DMS153 (cell line): ENCODE data around the gene ADAMTSL1.

Experiments
- DNase-seq: peaks from one replicate; lab custom pipeline; 2025; lab: John Stamatoyannopoulos, UW

Gene ADAMTSL1

GRCh38 chr9:18606281-18606680, 132.3 kb downstream of the ADAMTSL1 start:
- DNase-seq = no peak

DNA sequence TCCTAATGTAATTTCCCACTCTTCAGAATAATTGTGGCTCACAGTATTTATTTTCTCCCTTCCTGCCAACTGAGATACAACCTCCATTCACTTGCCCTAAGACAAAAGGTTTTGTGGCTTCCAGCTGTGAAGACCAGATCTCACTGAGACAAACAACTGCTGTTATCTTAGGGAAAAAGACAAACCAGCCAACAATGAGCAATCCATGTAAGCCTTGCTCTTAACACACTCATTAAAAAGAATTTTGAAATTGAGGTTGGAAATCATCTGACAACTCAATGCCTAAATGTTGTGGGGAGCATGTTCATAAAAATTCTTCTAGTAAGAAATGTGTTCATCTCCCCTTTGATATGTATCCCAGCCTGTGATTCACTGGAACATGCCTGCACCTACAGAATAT, 132.9 kb downstream of the ADAMTSL1 start:
- DNase-seq = peak; percentile 53

DNA sequence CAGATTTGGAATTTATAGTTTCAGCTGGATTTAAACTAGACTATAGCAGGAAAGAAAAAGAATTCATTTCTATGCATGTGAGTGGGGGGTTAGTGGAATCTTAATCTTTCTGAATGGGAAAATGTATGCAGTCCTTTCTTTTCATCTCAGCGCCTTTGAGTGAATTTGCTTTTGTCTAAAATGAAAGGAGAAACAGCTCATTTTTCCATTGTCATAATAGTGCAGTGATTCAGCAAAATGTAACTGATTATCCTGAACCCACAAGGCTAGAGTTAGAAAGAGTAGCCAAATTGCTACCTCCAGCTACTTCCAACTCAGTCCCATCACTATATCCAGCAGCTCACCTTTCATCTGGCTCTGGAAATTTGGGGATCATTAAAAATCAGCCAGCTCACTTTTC, 134.4 kb downstream of the ADAMTSL1 start:
- DNase-seq = no peak

GRCh38 chr9:18610956-18611355, 137.0 kb downstream of the ADAMTSL1 start:
- peak; percentile 88 for DNase-seq

GRCh38 chr9:18611971-18612370, 138.0 kb downstream of the ADAMTSL1 start:
- no peak for DNase-seq

- no peak for DNase-seq
These were observed 140.2 kb downstream of the ADAMTSL1 start for GRCh38 chr9:18614116-18614515.

- DNase-seq = no peak
These were observed 140.7 kb downstream of the ADAMTSL1 start for GRCh38 chr9:18614651-18615050.

DNA sequence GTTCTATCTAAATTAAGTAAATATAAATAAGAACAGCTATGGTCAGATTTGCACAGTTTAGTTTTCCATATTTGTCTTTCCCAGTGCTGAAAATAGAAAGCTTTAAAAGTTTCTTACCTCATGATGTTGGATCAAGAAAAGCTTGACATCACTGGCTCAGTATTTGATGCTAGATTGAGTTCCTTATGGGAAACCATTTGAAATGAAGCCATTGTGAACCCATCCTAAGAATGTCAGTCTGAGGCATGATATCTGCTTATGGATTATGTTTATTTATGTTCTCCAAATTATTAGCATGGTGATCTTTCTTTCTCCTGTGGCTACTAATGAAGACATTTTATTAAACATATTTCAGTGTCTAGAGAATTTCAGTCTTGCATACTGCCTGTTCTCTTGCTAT, 143.0 kb downstream of the ADAMTSL1 start:
- DNase-seq = no peak

GRCh38 chr9:18617759-18618158, 143.8 kb downstream of the ADAMTSL1 start:
- no peak for DNase-seq

- no peak for DNase-seq
These were observed 144.9 kb downstream of the ADAMTSL1 start for GRCh38 chr9:18618862-18619261.

GRCh38 chr9:18622186-18622836, 148.4 kb downstream of the ADAMTSL1 start:
- no peak for DNase-seq

- no peak for DNase-seq
These were observed 149.5 kb downstream of the ADAMTSL1 start for GRCh38 chr9:18623221-18624079.

DNA sequence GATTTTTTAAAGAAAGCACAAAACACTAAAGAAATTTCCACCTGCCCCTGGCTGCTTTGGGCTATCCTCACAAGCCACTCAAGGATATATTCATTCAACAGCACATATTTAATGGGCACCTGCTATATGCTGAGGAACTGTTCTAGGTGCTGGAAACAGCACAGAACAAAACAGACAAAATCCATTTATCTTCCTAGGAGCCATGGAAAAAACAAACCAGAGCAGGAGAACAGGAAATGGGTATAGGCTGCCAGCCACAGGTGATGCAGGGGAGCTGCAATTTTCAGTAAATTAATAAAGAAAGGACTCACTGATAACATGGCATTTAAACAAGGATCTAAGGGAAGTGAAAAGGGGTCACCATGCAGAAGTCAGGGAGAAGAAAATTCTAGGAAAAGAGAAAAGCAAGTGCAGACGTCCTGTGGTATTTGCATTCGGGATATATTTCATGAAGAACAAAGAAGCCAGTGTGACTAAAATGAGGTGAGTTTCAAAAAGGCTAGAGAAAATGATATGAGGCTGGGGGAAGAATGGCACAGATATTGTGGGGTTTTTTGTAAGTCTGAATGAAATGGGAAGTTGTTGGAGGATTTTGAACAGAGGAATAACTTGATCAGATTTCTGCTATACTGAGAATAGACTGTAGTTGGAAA, 152.2 kb downstream of the ADAMTSL1 start:
- DNase-seq = peak; percentile 6

DNA sequence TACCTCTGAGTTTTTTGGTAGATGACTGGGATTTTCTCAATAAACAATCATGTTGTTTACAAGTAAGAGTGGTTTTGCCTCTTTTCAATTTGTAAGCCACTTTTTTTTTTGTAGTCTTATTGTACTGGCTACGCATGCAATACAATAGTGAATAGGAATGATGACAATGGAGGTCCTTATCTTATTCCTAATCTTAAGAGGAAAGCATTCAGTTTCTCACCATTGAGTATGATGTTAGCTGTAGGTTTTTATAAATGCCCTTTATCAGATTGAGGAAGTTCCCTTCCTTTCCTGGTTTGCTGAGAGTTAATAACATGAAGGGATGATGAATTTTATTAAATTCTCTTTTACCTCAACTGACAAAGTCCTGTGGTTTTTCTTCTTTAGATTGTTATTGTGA, 155.2 kb downstream of the ADAMTSL1 start:
- no peak for DNase-seq

DNA sequence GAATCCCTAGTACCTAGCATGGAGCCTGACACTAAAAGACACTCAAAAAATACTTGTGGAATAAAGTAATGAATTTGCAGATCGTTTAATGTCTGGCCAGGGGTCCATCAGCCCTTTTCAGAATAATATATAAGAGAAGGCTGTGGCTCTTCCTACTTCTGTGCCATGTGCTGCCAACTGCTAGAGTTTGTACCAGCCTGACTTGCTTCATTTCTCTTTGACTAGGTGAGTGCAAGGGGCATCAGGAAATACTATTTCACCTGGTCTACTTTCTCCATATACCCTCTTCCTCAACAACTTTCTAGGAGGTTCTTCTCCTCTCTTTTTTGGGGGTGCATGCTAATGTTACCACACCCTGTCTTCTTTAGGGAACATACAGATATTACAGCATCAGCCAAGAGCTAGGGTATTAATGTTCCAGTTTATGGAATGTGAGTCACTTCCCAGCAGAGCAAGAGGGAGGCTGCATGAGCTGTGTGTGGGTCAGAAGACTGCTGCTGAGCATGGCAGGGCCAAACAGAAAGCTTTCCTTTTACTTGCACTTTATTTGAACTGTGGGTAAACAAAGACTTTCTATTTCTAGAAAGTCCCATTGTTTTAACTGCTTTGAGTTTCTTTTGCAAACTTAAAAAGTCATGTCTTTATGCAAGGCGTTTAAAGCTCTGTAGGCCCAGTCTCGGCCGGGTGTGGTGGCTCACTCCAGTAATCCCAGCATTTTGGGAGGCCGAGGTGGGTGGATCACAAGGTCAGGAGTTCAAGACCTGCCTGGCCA, 158.9 kb downstream of the ADAMTSL1 start:
- DNase-seq = no peak

GRCh38 chr9:18636781-18637180, 162.8 kb downstream of the ADAMTSL1 start:
- no peak for DNase-seq

DNA sequence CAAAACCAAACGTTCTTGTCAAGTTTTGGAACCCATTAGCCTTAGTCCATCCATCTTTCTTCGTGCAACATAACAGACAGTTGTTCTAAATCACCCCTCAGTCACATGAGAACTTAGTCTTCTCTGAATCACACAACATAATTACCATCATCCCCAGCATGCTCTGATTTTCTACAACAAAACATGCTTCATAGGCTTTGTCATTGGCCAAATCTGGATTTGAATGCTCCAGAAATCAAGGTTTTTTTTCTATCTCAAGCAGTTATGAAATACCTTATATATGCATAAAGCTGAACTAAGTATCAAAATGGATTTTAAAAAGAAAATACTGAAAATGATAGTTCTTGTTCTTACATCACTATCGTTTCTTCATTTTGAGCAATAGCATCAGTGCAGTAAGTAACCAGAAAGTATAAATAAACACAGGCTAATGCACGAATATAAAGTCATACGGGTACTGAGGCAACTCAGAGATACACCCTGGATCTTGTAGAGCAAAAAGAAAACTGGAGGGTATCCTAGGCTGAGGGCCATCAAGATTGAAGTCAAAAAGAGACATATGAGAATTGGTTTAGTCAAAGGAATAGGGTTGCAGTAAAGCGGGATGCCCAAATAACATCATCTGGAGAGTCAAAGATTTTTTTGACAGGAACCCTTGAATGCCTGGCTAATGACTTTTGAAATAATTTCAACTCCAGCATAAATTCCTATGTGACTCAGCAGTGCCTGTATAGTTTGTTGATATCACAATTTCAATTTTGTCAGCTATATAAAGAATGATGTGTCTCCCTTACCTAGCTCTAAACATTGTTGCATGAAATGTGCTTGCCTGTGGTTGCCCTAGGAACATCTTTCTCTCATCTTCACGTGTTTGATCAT, 164.7 kb downstream of the ADAMTSL1 start:
- no peak for DNase-seq

GRCh38 chr9:18639911-18640310, 166.0 kb downstream of the ADAMTSL1 start:
- no peak for DNase-seq

DNA sequence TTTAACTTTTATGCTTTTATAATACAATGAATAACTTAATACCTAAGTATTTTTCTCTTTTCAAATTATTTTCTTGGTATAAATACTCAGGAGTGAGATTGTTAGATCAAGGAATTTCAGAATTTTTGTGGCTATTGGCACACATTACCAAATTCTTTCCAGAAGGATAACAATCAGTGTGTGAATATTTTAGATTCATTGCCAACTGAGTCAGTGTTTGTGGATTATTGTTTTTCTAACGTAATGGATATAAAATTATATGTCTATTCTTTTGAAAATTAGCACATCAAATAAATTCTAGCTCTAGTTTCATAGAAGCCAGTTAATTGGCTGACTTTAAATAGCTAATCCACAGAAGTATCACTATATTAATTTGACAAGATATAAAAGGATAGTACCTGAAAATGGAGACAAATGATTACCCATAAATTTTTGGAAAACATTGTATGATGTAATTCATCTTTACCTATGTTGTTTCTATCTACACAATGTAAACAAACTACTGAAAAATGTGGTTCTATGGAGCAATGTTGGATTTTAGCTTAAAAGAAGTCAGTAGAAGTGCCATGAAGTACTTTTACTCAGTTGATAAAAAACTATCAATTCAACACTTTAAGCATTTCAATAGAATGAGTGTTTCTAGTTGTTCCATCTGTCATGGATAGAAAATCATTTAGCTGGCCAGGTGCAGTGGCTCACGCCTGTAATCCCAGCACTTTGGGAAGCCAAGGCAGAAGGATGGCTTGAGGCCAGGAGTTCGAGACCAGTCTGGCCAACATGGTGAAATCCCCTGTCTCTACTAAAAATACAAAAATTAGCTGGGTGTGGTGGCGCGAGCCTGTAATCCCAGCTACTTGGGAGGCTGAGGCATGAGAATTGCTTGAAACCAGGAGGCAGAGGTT, 185.1 kb downstream of the ADAMTSL1 start:
- DNase-seq = no peak

GRCh38 chr9:18660001-18660400, 186.0 kb downstream of the ADAMTSL1 start:
- no peak for DNase-seq
